ENCODE data around the gene SIPA1L3. TPM values are rescaled to one million over a fixed set of nuclear protein-coding genes. Genes with fewer than 3 reads are reported as not detected.

The SIPA1L3 gene
- total RNA-seq, 1 donor from 2014 or later, result 26.9 TPM

DNA sequence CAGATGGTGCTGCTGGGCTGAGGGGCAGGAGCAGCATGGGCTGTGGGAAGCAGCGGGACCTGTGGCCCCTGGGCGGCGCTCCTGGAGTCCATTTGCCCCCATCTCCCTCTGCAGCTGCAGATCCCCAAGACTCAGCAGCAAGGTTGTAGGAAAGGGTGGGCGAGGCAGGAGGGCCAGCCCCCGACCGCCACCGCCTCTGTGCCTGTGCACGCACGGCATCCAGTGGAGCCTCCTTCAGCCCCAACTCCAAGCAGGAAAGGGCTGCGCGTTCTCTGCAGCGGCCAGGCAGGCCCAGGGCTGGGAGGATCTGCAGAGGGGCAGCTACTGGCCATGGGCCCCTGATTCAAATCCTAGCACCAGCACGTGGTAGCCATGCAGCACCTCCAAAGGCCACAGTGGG, 296.2 kb downstream of the SIPA1L3 start:
- Histone ChIP-seq H3K9ac (ENCODE audit: low read length) (no peak overlapping the region), H3K4me1 (ENCODE audit: insufficient read depth, low read length) (no peaks in the 10 kb centered on the region), H2AFZ (ENCODE audit: low read depth, low read length) (no peak overlapping the region), H3K36me3 (ENCODE audit: insufficient read depth, low read length) (peaks cover 13% of the 10 kb centered on the region), H3K4me3 (ENCODE audit: insufficient read depth, low read depth, low read length) (no peak overlapping the region), H3K27me3 (ENCODE audit: insufficient read depth, low read length) (no peaks in the 10 kb centered on the region), H3K9me3 (ENCODE audit: insufficient read depth, low read depth, low read length) (no peaks in the 10 kb centered on the region), H3K27ac (ENCODE audit: low read depth, low read length) (no peak overlapping the region), H3K79me2 (ENCODE audit: insufficient read depth, low read length) (no peaks in the 10 kb centered on the region), H4K20me1 (ENCODE audit: insufficient read depth, low read length) (peaks cover under 1% of the 10 kb centered on the region), H3K4me2 (ENCODE audit: low read length) (no peak overlapping the region)
- Mint-ChIP-seq H3K4me1 (ENCODE audit: low read depth, unreplicated experiment) (no peaks in the 10 kb centered on the region), H3K4me3 (ENCODE audit: unreplicated experiment) (no peak overlapping the region), H3K27me3 (ENCODE audit: low read depth, unreplicated experiment) (peaks cover 3% of the 10 kb centered on the region), H3K9me3 (ENCODE audit: unreplicated experiment) (peaks cover 2% of the 10 kb centered on the region), H3K36me3 (ENCODE audit: low read depth, unreplicated experiment) (peaks cover 5% of the 10 kb centered on the region), H3K27ac (ENCODE audit: unreplicated experiment) (no peak overlapping the region)
- TF ChIP-seq, protein P1, sequence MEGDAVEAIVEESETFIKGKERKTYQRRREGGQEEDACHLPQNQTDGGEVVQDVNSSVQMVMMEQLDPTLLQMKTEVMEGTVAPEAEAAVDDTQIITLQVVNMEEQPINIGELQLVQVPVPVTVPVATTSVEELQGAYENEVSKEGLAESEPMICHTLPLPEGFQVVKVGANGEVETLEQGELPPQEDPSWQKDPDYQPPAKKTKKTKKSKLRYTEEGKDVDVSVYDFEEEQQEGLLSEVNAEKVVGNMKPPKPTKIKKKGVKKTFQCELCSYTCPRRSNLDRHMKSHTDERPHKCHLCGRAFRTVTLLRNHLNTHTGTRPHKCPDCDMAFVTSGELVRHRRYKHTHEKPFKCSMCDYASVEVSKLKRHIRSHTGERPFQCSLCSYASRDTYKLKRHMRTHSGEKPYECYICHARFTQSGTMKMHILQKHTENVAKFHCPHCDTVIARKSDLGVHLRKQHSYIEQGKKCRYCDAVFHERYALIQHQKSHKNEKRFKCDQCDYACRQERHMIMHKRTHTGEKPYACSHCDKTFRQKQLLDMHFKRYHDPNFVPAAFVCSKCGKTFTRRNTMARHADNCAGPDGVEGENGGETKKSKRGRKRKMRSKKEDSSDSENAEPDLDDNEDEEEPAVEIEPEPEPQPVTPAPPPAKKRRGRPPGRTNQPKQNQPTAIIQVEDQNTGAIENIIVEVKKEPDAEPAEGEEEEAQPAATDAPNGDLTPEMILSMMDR (IDR thresholded peaks at IDR 0.05; ENCODE audit: insufficient read depth, low read depth, low read length), result no peak
- no peak for TF ChIP-seq EZH2 (IDR thresholded peaks at IDR 0.05; ENCODE audit: insufficient read depth, low read length)
- FAIRE-seq (no peak), DNase-seq (ENCODE audit: low read depth) (no peak)

DNA sequence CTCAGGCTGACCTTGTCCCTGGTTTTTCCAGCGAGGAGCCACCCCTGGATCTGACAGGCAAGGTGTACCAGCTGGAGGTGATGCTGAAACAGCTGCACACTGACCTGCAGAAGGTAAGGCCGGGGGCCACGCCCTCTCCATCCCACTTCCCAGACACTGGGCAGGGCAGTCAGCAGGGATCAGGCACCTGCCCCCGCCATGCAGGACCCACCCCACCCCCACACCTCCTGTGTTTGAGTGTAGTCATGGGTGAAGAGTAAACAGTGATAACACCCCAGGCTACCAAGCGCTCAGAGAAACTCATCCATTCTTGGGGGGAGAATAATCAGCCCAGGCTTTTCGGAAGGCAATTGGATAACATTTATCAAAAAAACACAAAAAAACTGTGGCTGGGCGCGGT, 297.1 kb downstream of the SIPA1L3 start:
- H3K27ac ChIP-seq (ENCODE audit: low read depth, low read length), result no peak overlapping the region
- peaks cover 5% of the 10 kb centered on the region for H3K27me3 Mint-ChIP-seq (ENCODE audit: low read depth, unreplicated experiment)
- H4K20me1 ChIP-seq (ENCODE audit: insufficient read depth, low read length), result peaks cover 4% of the 10 kb centered on the region
- no peaks in the 10 kb centered on the region for H3K27me3 ChIP-seq (ENCODE audit: insufficient read depth, low read length)
- H3K4me3 Mint-ChIP-seq (ENCODE audit: unreplicated experiment), result no peak overlapping the region
- H3K36me3 ChIP-seq (ENCODE audit: insufficient read depth, low read length), result peaks cover 6% of the 10 kb centered on the region
- H3K9me3 Mint-ChIP-seq (ENCODE audit: unreplicated experiment), result peaks cover 2% of the 10 kb centered on the region
- no peak overlapping the region for H3K27ac Mint-ChIP-seq (ENCODE audit: unreplicated experiment)
- H3K4me3 ChIP-seq (ENCODE audit: insufficient read depth, low read depth, low read length), result no peak overlapping the region
- TF ChIP-seq, protein P1 (IDR thresholded peaks at IDR 0.05; ENCODE audit: insufficient read depth, low read depth, low read length), result no peak
- no peak for TF ChIP-seq EZH2 (IDR thresholded peaks at IDR 0.05; ENCODE audit: insufficient read depth, low read length)
- no peaks in the 10 kb centered on the region for H3K4me1 Mint-ChIP-seq (ENCODE audit: low read depth, unreplicated experiment)
- peaks cover 5% of the 10 kb centered on the region for H3K36me3 Mint-ChIP-seq (ENCODE audit: low read depth, unreplicated experiment)
- DNase-seq (ENCODE audit: low read depth), result no peak
- no peaks in the 10 kb centered on the region for H3K79me2 ChIP-seq (ENCODE audit: insufficient read depth, low read length)
- peaks cover 2% of the 10 kb centered on the region for H3K4me1 ChIP-seq (ENCODE audit: insufficient read depth, low read length)
- no peak overlapping the region for H2AFZ ChIP-seq (ENCODE audit: low read depth, low read length)
- H3K9me3 ChIP-seq (ENCODE audit: insufficient read depth, low read depth, low read length), result no peaks in the 10 kb centered on the region
- H3K4me2 ChIP-seq (ENCODE audit: low read length), result no peak overlapping the region
- no peak for FAIRE-seq
- H3K9ac ChIP-seq (ENCODE audit: low read length), result no peak overlapping the region

DNA sequence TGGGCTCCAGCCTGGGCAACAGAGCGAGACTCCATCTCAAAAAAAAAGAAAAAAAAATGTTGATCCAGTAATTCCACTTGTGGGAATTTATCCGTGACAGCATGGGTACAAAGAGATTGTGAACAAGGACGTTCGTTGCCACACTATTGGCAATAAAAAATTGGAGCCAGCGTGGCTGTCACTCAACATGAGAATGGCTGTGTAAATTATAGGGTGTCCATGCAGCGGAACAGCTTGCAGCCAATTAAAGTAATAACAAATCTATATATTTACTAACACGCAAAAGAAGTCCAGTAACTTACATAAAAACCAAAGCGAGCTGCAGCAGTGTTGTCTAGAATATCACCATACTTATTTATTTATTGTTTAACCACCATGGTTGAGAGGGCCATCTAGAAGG, 297.7 kb downstream of the SIPA1L3 start:
- H3K4me3 ChIP-seq (ENCODE audit: insufficient read depth, low read depth, low read length), result no peak overlapping the region
- FAIRE-seq (no peak), DNase-seq (ENCODE audit: low read depth) (no peak)
- Mint-ChIP-seq H3K4me1 (ENCODE audit: low read depth, unreplicated experiment) (peaks cover under 1% of the 10 kb centered on the region), H3K27ac (ENCODE audit: unreplicated experiment) (no peak overlapping the region), H3K27me3 (ENCODE audit: low read depth, unreplicated experiment) (peaks cover 5% of the 10 kb centered on the region), H3K9me3 (ENCODE audit: unreplicated experiment) (peaks cover 2% of the 10 kb centered on the region), H3K4me3 (ENCODE audit: unreplicated experiment) (no peak overlapping the region), H3K36me3 (ENCODE audit: low read depth, unreplicated experiment) (peaks cover 5% of the 10 kb centered on the region)
- H3K36me3 ChIP-seq (ENCODE audit: insufficient read depth, low read length), result peaks cover 5% of the 10 kb centered on the region
- TF ChIP-seq, protein P1 (IDR thresholded peaks at IDR 0.05; ENCODE audit: insufficient read depth, low read depth, low read length), result no peak
- TF ChIP-seq EZH2 (IDR thresholded peaks at IDR 0.05; ENCODE audit: insufficient read depth, low read length), result no peak
- H2AFZ ChIP-seq (ENCODE audit: low read depth, low read length), result no peak overlapping the region
- no peak overlapping the region for H3K9ac ChIP-seq (ENCODE audit: low read length)
- no peaks in the 10 kb centered on the region for H3K27me3 ChIP-seq (ENCODE audit: insufficient read depth, low read length)
- H3K4me1 ChIP-seq (ENCODE audit: insufficient read depth, low read length), result peaks cover 8% of the 10 kb centered on the region
- no peak overlapping the region for H3K27ac ChIP-seq (ENCODE audit: low read depth, low read length)
- no peaks in the 10 kb centered on the region for H3K79me2 ChIP-seq (ENCODE audit: insufficient read depth, low read length)
- H4K20me1 ChIP-seq (ENCODE audit: insufficient read depth, low read length), result peaks cover 4% of the 10 kb centered on the region
- no peaks in the 10 kb centered on the region for H3K9me3 ChIP-seq (ENCODE audit: insufficient read depth, low read depth, low read length)
- H3K4me2 ChIP-seq (ENCODE audit: low read length), result no peak overlapping the region
